Gastroesophageal sphincter (tissue), 2 donors: Measurements from ENCODE around the gene TMEM121B.

ENCODE experiments used
- EP300 ChIP-seq: sonication (generic); formaldehyde crosslinking; IDR thresholded peaks from one replicate; pipeline ENCODE4 v1.6.1; 2017; ENCODE audit warnings: antibody characterized with exemption, mild to moderate bottlenecking
- POLR2A ChIP-seq, 2 donors: fragments of 450-650 bp; IDR thresholded peaks; one replicate each; pipeline ENCODE4 v1.6.1; 2017; ENCODE audit warnings: antibody characterized with exemption in 2 of 2, mild to moderate bottlenecking in 2 of 2, moderate library complexity in 1 of 2

DNA sequence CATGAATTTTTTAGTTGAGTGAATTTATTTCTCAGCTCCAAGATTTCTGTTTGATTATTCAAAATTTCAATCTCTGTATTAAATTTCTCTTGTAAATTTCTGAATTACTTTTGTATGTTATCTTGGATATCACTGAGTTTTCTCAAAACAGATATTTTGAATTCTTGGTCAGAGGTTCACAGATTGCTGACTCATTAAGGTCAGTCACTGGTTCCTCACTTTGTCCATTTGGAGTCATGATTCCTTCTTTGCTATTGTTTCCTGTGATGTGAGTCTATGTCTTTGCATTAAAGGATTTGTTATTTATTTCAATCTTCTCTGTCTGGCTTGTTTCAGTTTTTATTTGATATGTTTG is 46.5 kb downstream of the TMEM121B start:
- TF ChIP-seq POLR2A (IDR thresholded peaks at IDR 0.05) (no peak), EP300 (no peak)
